Body of pancreas (tissue), 4 donors: ENCODE data around the gene TIGAR. TPM values are rescaled to one million over a fixed set of nuclear protein-coding genes. Genes with fewer than 3 reads are reported as not detected.

Source experiments
- ATAC-seq: fragments of 150-250 bp; one replicate; pipeline ENCODE4 v1.9.1; 2016
- DNase-seq, 4 donors: peaks; one replicate each; pipeline ENCODE4 v3.0.0-alpha.2; 2019
- H3K27ac ChIP-seq, 4 donors: fragments of 200-600 bp; sonication (generic); 1 replicate in 3 of 4; 2 replicates in 1 of 4; pipeline versions ENCODE4 v1.5.1 to v1.6.1; 2016 to 2019; ENCODE audit warnings: mild to moderate bottlenecking in 1 of 4, mixed read lengths in 1 of 4, moderate library complexity in 1 of 4
- H3K27me3 ChIP-seq, 2 donors: fragments of 200-600 bp; sonication (generic); one replicate each; pipeline ENCODE4 v1.6.0; 2016; ENCODE audit warnings: mild to moderate bottlenecking in 1 of 2
- H3K36me3 ChIP-seq, 2 donors: fragments of 200-600 bp; sonication (generic); replicated peaks in 1 of 2; 2 replicates each; pipeline ENCODE4 v1.5.1; 2016; ENCODE audit warnings: low read depth in 2 of 2; ENCODE audit not compliant: insufficient read depth in 1 of 2
- H3K4me1 ChIP-seq: fragments of 200-600 bp; sonication (generic); one replicate; pipeline ENCODE4 v1.6.0; 2016
- H3K4me3 ChIP-seq, 2 donors: fragments of 200-600 bp; sonication (generic); 1 replicate in 1 of 2; 2 replicates in 1 of 2; pipeline ENCODE4 v1.5.1; 2016 to 2019
- H3K9me3 ChIP-seq, 3 donors: fragments of 200-600 bp; sonication (generic); 1 replicate in 2 of 3; 2 replicates in 1 of 3; pipeline ENCODE4 v1.5.1; 2016
- POLR2A ChIP-seq, 3 donors: fragments of 450-650 bp; IDR thresholded peaks; one replicate each; pipeline ENCODE4 v1.6.1; 2016; ENCODE audit warnings: antibody characterized with exemption in 3 of 3, mild to moderate bottlenecking in 2 of 3
- WGBS, 2 donors: methylation state at CpG; one replicate each; pipeline ENCODE4 v1.1.5; 2017; 5-methylcytosine and 5-hydroxymethylcytosine counted together
- intact Hi-C: fragments of 100-400 bp; cut with DNase I; formaldehyde crosslinking; loops from one replicate; pipeline ENCODE4 v1.15.1; 2023
- total RNA-seq, 2 donors: library from RNA; depleted of rRNA; stranded (reverse); fragments of >200 nt; gene quantifications; one replicate each; pipeline ENCODE4 v1.1.0, GENCODE V29; 2016
- TF ChIP-seq, protein P1 (sequence below), 7 experiments: fragments of 450-650 bp in 4 of 7; fragments of 200-600 bp in 3 of 7; sonication (generic) in 3 of 7; IDR thresholded peaks; one replicate each; pipeline ENCODE4 v1.5.1; 2016 to 2019; ENCODE audit warnings: antibody characterized with exemption in 7 of 7

TIGAR gene
- total RNA-seq, 2 donors from 2014 or later: 0.33 to 1.6 TPM

GRCh38 chr12:4308334-4308950 is 12.6 kb upstream of the TIGAR start:
- intact Hi-C loops: no loop called here
- DNase-seq (no peak), ATAC-seq (no peak)
- Histone ChIP-seq H3K4me1 (no peaks in the 10 kb centered on the region), H3K27ac (peak overlapping the region in 1 of 4 donors; percentile 7), H3K36me3 (peaks cover 0 to 3% of the 10 kb centered on the region in 2 donors), H3K9me3 (no peaks in the 10 kb centered on the region), H3K4me3 (no peak overlapping the region), H3K27me3 (no peaks in the 10 kb centered on the region)
- WGBS, 2 donors: 81 to 87% methylated on average over 14 of the region's 14 CpGs
- TF ChIP-seq, protein P1, sequence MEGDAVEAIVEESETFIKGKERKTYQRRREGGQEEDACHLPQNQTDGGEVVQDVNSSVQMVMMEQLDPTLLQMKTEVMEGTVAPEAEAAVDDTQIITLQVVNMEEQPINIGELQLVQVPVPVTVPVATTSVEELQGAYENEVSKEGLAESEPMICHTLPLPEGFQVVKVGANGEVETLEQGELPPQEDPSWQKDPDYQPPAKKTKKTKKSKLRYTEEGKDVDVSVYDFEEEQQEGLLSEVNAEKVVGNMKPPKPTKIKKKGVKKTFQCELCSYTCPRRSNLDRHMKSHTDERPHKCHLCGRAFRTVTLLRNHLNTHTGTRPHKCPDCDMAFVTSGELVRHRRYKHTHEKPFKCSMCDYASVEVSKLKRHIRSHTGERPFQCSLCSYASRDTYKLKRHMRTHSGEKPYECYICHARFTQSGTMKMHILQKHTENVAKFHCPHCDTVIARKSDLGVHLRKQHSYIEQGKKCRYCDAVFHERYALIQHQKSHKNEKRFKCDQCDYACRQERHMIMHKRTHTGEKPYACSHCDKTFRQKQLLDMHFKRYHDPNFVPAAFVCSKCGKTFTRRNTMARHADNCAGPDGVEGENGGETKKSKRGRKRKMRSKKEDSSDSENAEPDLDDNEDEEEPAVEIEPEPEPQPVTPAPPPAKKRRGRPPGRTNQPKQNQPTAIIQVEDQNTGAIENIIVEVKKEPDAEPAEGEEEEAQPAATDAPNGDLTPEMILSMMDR (IDR thresholded peaks at IDR 0.05): no peak
- no peak for TF ChIP-seq POLR2A (IDR thresholded peaks at IDR 0.05)

DNA sequence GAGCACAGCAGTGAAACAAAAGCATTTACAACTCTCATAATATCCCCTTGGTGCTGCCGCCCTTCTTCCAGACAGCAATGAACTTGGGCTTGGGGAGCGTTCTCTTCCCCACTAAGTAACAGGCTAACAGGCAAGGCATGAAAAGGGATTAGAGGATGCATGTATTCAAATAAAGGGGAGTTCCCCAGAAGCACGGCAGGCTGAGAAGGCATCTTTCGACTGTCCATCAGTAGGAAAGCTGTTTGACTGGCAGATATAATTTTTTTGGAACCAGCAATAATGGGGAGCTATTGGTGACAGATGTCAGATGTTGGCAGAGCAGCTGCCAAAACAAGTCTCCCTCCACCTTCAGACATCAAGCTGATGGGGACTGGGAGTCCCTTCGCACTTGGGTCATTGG is 9.2 kb upstream of the TIGAR start:
- TF ChIP-seq POLR2A (IDR thresholded peaks at IDR 0.05): no peak
- TF ChIP-seq, protein P1 (IDR thresholded peaks at IDR 0.05): no peak
- no peak for DNase-seq
- WGBS, 2 donors: 89 to 90% methylated on average over 5 of the region's 5 CpGs

DNA sequence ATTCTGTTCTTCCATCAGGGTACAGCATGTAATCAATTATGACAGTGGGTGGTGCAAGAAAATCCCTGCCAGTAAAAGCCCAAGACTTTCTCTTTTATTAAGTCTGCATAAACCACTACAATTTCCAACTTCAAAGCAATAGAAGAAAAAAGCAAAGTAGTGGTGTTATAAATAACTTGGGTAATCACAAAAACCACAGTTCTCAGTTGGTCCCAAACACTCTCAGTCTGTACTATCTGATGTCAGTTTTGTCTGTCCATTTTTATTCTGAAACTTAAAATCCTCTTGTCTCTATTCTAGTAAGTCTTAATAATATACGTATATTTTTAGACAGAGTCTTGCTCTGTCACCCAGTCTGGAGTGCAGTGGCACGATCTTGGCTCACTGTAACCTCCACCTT is 8.8 kb upstream of the TIGAR start:
- Histone ChIP-seq H3K4me1 (no peaks in the 10 kb centered on the region), H3K27me3 (no peaks in the 10 kb centered on the region), H3K36me3 (no peaks in the 10 kb centered on the region), H3K27ac (no peak overlapping the region), H3K4me3 (no peak overlapping the region), H3K9me3 (no peaks in the 10 kb centered on the region)
- TF ChIP-seq POLR2A (IDR thresholded peaks at IDR 0.05): no peak
- TF ChIP-seq, protein P1 (IDR thresholded peaks at IDR 0.05): no peak
- ATAC-seq: no peak
- WGBS, 2 donors: 93% methylated on average over 2 of the region's 2 CpGs
- DNase-seq: no peak
- intact Hi-C loops: no loop called here

More for the DNA sequence above, 9.2 kb upstream of the TIGAR start:
- no peak for ATAC-seq
- no peaks in the 10 kb centered on the region for H3K4me1 ChIP-seq
- H3K27ac ChIP-seq: no peak overlapping the region
- no peaks in the 10 kb centered on the region for H3K9me3 ChIP-seq
- intact Hi-C loops: no loop called here
- no peaks in the 10 kb centered on the region for H3K36me3 ChIP-seq
- no peaks in the 10 kb centered on the region for H3K27me3 ChIP-seq
- no peak overlapping the region for H3K4me3 ChIP-seq

GRCh38 chr12:4320497-4320852 is 538 bp upstream of the TIGAR start:
- 0 to 1% methylated on average over 5 to 13 of the region's 13 CpGs for WGBS, 2 donors

More at GRCh38 chr12:4320497-4320852, 538 bp upstream of the TIGAR start:
- no peak overlapping the region for H3K4me3 ChIP-seq
- intact Hi-C loops: no loop called here
- peak; percentile 30 for ATAC-seq
- H3K27ac ChIP-seq: peak overlapping the region; percentile 50 to 85 (median 74)
- no peaks in the 10 kb centered on the region for H3K36me3 ChIP-seq
- peaks cover 17% of the 10 kb centered on the region for H3K4me1 ChIP-seq
- no peaks in the 10 kb centered on the region for H3K9me3 ChIP-seq
- TF ChIP-seq, protein P1 (IDR thresholded peaks at IDR 0.05): peak in 1 of 7 experiments; percentile 0
- no peak for TF ChIP-seq POLR2A (IDR thresholded peaks at IDR 0.05)
- no peak for DNase-seq
- H3K27me3 ChIP-seq: no peaks in the 10 kb centered on the region
